Measurements from ENCODE around the gene DXO. TPM values are rescaled to one million over a fixed set of nuclear protein-coding genes. Genes with fewer than 3 reads are reported as not detected.

Gene DXO
- total and polyA plus RNA-seq, 2 of the 13 experiments (the other 11 are each of a cell fraction or from before 2014, with no cell fraction given): 18.6 to 26.2 TPM

GRCh38 chr6:31958741-31959739 lies 12.9 kb downstream of the DXO start, which contains the start of the genes NELFE and SKIC2 (continued):
- TF ChIP-seq ZNF800 (CRISPR knock-in tag; IDR thresholded peaks at IDR 0.05) (peak; percentile 36; the same call in 1 of the 2 replicates), ZNF782 (CRISPR knock-in tag; IDR thresholded peaks at IDR 0.05; ENCODE audit: borderline replicate concordance) (no peak), GFI1 (CRISPR knock-in tag; IDR thresholded peaks at IDR 0.05; ENCODE audit: borderline replicate concordance) (no peak), STAT5B (CRISPR knock-in tag; IDR thresholded peaks at IDR 0.05) (no peak), MEIS1 (CRISPR knock-in tag; IDR thresholded peaks at IDR 0.05; ENCODE audit: borderline replicate concordance) (0 out of 2 replicates have a peak, but pooled peaks have one; percentile 50), NR2F6 (IDR thresholded peaks at IDR 0.05) (peak; percentile 100), NR2F6 (CRISPR knock-in tag; IDR thresholded peaks at IDR 0.05) (peak; percentile 98), ATF1 (CRISPR knock-in tag; IDR thresholded peaks at IDR 0.05) (peak; percentile 99), ZNF670 (CRISPR knock-in tag; IDR thresholded peaks at IDR 0.05; ENCODE audit: borderline replicate concordance) (no peak), MXI1 (IDR thresholded peaks at IDR 0.05; ENCODE audit: borderline replicate concordance, low read depth, low read length) (peak; percentile 96; the same call in 1 of the 3 replicates), ATM (IDR thresholded peaks at IDR 0.05; ENCODE audit: borderline replicate concordance) (no peak), HNRNPH1 (optimal IDR thresholded peaks at IDR 0.05; ENCODE audit: low read depth, low read length) (no peak), RERE (CRISPR knock-in tag; IDR thresholded peaks at IDR 0.05; ENCODE audit: low read depth) (0 out of 2 replicates have a peak, but pooled peaks have one; percentile 31), ZNF354B (CRISPR knock-in tag; IDR thresholded peaks at IDR 0.05) (no peak), ZFP37 (CRISPR knock-in tag; IDR thresholded peaks at IDR 0.05; ENCODE audit: borderline replicate concordance) (peak; percentile 91; the same call in 1 of the 2 replicates), ZBTB26 (CRISPR knock-in tag; IDR thresholded peaks at IDR 0.05; ENCODE audit: borderline replicate concordance) (peak; percentile 93; the same call in 1 of the 2 replicates), ELK4 (CRISPR knock-in tag; IDR thresholded peaks at IDR 0.05; ENCODE audit: borderline replicate concordance) (peak; percentile 98; the same call in 1 of the 2 replicates), SAFB2 (CRISPR knock-in tag; IDR thresholded peaks at IDR 0.05; ENCODE audit: borderline replicate concordance, low read depth) (peak; percentile 29; the same call in 1 of the 2 replicates)

Measured in HepG2 (cell line).